SKM-1 (cell line): Measurements from ENCODE around the gene RNF141.

ENCODE experiments used
- DNase-seq: peaks from one replicate; lab custom pipeline; 2025; ENCODE audit not compliant: unreplicated experiment; lab: John Stamatoyannopoulos, UW

Gene RNF141

GRCh38 chr11:10483174-10483573, 57.8 kb downstream of the RNF141 start:
- no peak for DNase-seq

GRCh38 chr11:10481560-10482349, 59.2 kb downstream of the RNF141 start:
- no peak for DNase-seq

GRCh38 chr11:10480760-10481159, 60.2 kb downstream of the RNF141 start:
- DNase-seq: no peak

- no peak for DNase-seq
Observed at GRCh38 chr11:10480026-10480425, 61.0 kb downstream of the RNF141 start.

- no peak for DNase-seq
Observed at GRCh38 chr11:10478574-10479550, 62.1 kb downstream of the RNF141 start.

- DNase-seq: no peak
Observed at GRCh38 chr11:10478066-10478465, 62.9 kb downstream of the RNF141 start.

- no peak for DNase-seq
Observed at GRCh38 chr11:10477690-10478046, 63.3 kb downstream of the RNF141 start.

GRCh38 chr11:10476927-10477689, 63.9 kb downstream of the RNF141 start:
- no peak for DNase-seq

- DNase-seq: no peak
Observed at GRCh38 chr11:10476342-10476741, 64.6 kb downstream of the RNF141 start.

GRCh38 chr11:10474551-10474950, 66.4 kb downstream of the RNF141 start:
- no peak for DNase-seq

- no peak for DNase-seq
Observed at GRCh38 chr11:10473371-10473770, 67.6 kb downstream of the RNF141 start.

GRCh38 chr11:10462746-10463300, 78.2 kb downstream of the RNF141 start:
- no peak for DNase-seq
